Measurements from ENCODE around the gene LSM11. TPM values are rescaled to one million over a fixed set of nuclear protein-coding genes. Genes with fewer than 3 reads are reported as not detected.

LSM11 gene
- polyA plus RNA-seq, 1 donor from 2014 or later, result 30.6 TPM

Small RNAs within 50 kb of the gene (small RNA-seq; reads per million reads assigned to genes)
- gene AC026407.1 (0 reads per million in 3 experiments), gene RNU6-260P (0 to 0.56 (median 0) reads per million in 3 experiments)

Other genes with a start within 250 kb of the LSM11 start
- gene ADAM19, start 167.9 kb upstream of the LSM11 start, polyA plus RNA-seq, result 9.9 and 14.0 TPM in 2 replicates
- not detected in 2 replicates for gene SOX30, start 91.3 kb upstream of the LSM11 start, polyA plus RNA-seq
- not detected in 2 replicates for gene C5orf52, start 72.2 kb upstream of the LSM11 start, polyA plus RNA-seq
- 7.9 and 11.9 TPM in 2 replicates for gene THG1L, start 12.3 kb upstream of the LSM11 start, polyA plus RNA-seq
- 47.3 and 51.5 TPM in 2 replicates for gene CLINT1, start 115.4 kb downstream of the LSM11 start, polyA plus RNA-seq